ENCODE data around the gene LRRC40.

Gene LRRC40

DNA sequence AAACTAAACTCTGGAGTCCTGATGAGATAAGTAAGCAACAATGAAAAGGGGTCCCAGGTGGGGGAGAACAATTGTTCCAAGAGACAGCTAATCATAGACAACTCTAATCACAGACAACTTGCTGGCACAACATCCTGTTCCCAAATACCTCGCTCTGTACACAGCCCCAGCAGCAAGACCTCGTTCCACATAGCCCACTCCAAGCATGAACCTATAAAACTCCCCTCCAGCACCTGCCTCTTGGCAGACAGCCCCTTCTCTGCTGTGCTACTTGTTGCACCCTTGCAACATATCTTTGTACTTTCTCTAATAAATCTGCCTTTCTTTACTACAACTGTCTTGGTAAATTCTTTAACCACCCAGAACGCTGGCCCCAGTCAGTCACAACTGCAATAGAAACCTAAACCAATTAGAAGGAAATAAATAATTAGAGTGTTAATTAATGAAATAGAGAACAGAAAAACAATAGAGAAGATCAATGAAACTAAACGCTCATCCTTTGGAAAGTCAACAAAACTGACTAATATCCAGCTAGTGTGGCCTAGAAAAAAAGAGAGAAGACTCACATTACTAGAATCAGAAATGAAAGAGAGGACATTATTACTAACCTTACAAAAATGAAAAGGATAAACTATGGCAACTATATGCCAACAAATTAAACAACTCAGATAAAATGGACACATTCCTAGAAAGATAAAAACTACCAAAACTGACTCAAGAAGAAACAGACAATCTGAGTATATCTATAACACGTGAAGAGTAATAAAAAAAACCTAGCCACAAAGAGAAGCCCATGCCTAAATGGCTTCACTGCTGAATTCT lies 36.1 kb downstream of the LRRC40 start:
- ChIA-PET CTCF (interaction anchor here (1.3 kb wide), 1 partner anchor 26 kb away, joined by 4 read pairs; no protein-coding TSS in a partner anchor), POLR2A (no interaction called here)
- DNase-seq (ENCODE audit: low read depth, low spot score) = no peak
- TF ChIP-seq CTCF (IDR thresholded peaks at IDR 0.05; ENCODE audit: insufficient read depth, low read length, missing control alignments) = no peak
- H3K4me3 ChIP-seq (ENCODE audit: low read depth, low read length) = no peak overlapping the region

DNA sequence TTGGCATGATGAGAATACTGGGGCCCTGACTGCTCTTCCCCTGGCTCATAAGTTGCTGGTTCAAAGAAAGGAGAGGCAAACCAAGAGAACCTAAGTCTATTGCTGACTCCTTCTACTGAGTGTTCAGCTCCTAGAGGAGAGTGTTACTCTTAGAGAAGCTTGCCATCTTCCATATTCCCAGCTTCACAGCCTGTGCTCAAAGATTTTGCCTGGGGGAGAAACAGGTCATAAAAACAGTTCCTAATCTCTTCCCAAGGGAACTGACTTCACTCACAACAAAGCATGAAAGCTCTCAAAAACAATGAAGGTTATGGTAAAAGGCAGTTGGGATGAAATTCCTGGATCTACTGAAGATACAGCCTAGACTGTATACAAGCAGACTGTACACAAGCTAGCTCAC lies 37.1 kb downstream of the LRRC40 start:
- no peak for DNase-seq (ENCODE audit: low read depth, low spot score)
- H3K4me3 ChIP-seq (ENCODE audit: low read depth, low read length) = no peak overlapping the region
- no peak for TF ChIP-seq CTCF (IDR thresholded peaks at IDR 0.05; ENCODE audit: insufficient read depth, low read length, missing control alignments)
- POLR2A ChIA-PET = no interaction called here
- CTCF ChIA-PET = interaction anchor here (1.3 kb wide), 1 partner anchor 25 kb away, joined by 4 read pairs; no protein-coding TSS in a partner anchor

DNA sequence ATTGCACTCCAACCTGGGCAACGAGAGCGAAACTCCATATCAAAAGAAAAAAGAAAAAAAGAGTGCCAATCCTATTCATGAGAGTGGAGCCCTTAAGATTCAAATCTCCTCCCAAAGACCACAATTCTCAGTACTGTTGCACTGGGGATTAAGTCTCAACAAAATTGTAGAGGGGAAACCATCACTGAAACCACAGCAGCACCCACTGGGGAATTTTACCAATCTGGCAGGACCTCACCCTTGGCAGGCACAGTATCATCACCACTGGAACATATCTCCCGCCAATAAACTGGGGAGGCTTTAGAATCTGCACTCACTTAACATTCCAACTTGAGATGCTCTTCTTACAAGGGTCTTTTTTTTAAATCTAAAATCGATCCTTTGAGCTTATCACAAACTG lies 41.0 kb downstream of the LRRC40 start:
- no peak for TF ChIP-seq CTCF (IDR thresholded peaks at IDR 0.05; ENCODE audit: insufficient read depth, low read length, missing control alignments)
- H3K4me3 ChIP-seq (ENCODE audit: low read depth, low read length) = no peak overlapping the region
- ChIA-PET POLR2A (no interaction called here), CTCF (no interaction called here)
- no peak for DNase-seq (ENCODE audit: low read depth, low spot score)

DNA sequence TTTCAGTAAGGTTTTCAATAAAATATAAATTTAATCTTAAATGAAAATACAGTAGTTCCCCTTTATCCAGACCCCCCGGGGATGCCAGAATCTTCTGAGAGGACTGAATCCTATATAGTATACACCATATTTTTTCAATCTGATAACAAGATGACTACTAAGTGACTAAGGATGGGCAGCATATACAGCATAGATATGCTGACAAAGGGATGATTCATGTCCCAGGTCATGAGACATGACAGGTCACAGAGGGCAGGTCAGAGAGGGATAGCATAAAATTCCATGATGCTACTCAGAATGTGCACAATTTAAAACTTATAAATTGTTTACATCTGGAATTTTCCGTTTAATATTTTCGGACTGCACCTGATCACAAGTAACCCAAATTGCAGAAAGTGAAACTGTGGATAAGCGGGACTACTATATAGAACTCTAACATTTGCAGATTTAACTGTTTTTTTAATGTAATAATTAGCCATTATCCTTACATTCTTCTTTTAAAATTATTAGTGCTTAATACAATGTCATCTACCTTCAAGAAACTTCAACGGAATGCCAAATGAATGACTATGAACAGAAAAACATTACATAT lies 48.8 kb downstream of the LRRC40 start:
- DNase-seq (ENCODE audit: low read depth, low spot score) = no peak
- ChIA-PET POLR2A (no interaction called here), CTCF (interaction anchor here (0.9 kb wide), 1 partner anchor 14 kb away, joined by 3 read pairs; no protein-coding TSS in a partner anchor)
- TF ChIP-seq CTCF (IDR thresholded peaks at IDR 0.05; ENCODE audit: insufficient read depth, low read length, missing control alignments) = no peak
- H3K4me3 ChIP-seq (ENCODE audit: low read depth, low read length) = no peak overlapping the region

DNA sequence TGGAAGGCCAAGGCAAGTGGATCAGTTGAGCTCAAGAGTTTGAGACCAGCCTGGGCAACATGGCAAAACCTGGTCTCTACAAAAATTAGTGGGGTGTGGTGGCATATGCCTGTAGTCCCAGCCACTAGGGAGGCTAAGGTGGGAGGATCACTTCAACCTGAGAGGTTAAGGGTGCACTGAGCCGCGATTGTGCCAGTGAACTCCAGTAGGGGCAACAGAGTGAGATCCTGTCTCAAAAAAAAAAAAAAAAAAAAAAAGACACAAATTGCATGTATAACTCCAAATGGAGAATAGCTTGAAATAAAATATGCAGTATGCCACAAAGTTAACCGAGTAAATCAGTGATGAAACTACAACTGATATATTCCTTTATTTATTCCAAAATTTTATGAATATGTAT lies 51.6 kb downstream of the LRRC40 start:
- ChIA-PET POLR2A (no interaction called here), CTCF (no interaction called here)
- no peak for TF ChIP-seq CTCF (IDR thresholded peaks at IDR 0.05; ENCODE audit: insufficient read depth, low read length, missing control alignments)
- H3K4me3 ChIP-seq (ENCODE audit: low read depth, low read length) = no peak overlapping the region
- DNase-seq (ENCODE audit: low read depth, low spot score) = no peak

- TF ChIP-seq CTCF (IDR thresholded peaks at IDR 0.05; ENCODE audit: insufficient read depth, low read length, missing control alignments) = no peak
- no peak for DNase-seq (ENCODE audit: low read depth, low spot score)
- CTCF ChIA-PET = interaction anchor here (1.1 to 1.5 kb wide), 3 partner anchors 9 to 17 kb away, joined by 4 to 6 read pairs (median 5); no protein-coding TSS in a partner anchor
- POLR2A ChIA-PET = no interaction called here
- no peak overlapping the region for H3K4me3 ChIP-seq (ENCODE audit: low read depth, low read length)
These were observed 54.9 kb downstream of the LRRC40 start for GRCh38 chr1:70150444-70150843.
